ENCODE measurements around the gene ZBTB42.

The ZBTB42 gene

GRCh38 chr14:104795781-104796686 is 4.9 kb upstream of the ZBTB42 start (continued):
- TF ChIP-seq ZNF449 (tag by site-specific recombination; IDR thresholded peaks at IDR 0.05) (no peak), ZNF26 (tag by site-specific recombination; IDR thresholded peaks at IDR 0.05) (no peak), SCRT2 (tag by site-specific recombination; IDR thresholded peaks at IDR 0.05) (no peak), KLF1 (tag by site-specific recombination; IDR thresholded peaks at IDR 0.05) (no peak), ZNF16 (tag by site-specific recombination; IDR thresholded peaks at IDR 0.05; ENCODE audit: low read depth) (no peak), GFI1B (tag by site-specific recombination; IDR thresholded peaks at IDR 0.05) (no peak), ZNF366 (tag by site-specific recombination; conservative IDR thresholded peaks at IDR 0.05) (no peak), HOXC10 (CRISPR knock-in tag; IDR thresholded peaks at IDR 0.05) (no peak), KLF8 (tag by site-specific recombination; IDR thresholded peaks at IDR 0.05) (peak; percentile 16; the same call in 1 of the 2 replicates), ZFP3 (tag by site-specific recombination; IDR thresholded peaks at IDR 0.05; ENCODE audit: low read depth) (no peak), ZBTB21 (tag by site-specific recombination; IDR thresholded peaks at IDR 0.05) (no peak), ZSCAN4 (tag by site-specific recombination; IDR thresholded peaks at IDR 0.05) (no peak), PATZ1 (tag by site-specific recombination; IDR thresholded peaks at IDR 0.05) (0 out of 2 replicates have a peak, but pooled peaks have one; percentile 18), ZNF211 (tag by site-specific recombination; IDR thresholded peaks at IDR 0.05; ENCODE audit: low read depth) (no peak), ZNF350 (tag by site-specific recombination; IDR thresholded peaks at IDR 0.05) (no peak), RBAK (tag by site-specific recombination; IDR thresholded peaks at IDR 0.05) (no peak), MZF1 (tag by site-specific recombination; IDR thresholded peaks at IDR 0.05; ENCODE audit: borderline replicate concordance) (no peak), REST (tag by site-specific recombination; IDR thresholded peaks at IDR 0.05) (no peak), ZNF292 (tag by site-specific recombination; IDR thresholded peaks at IDR 0.05; ENCODE audit: borderline replicate concordance, low read depth) (no peak), ZNF114 (tag by site-specific recombination; IDR thresholded peaks at IDR 0.05) (no peak), ZSCAN23 (tag by site-specific recombination; IDR thresholded peaks at IDR 0.05) (no peak)
- TF ChIP-seq, protein P1, sequence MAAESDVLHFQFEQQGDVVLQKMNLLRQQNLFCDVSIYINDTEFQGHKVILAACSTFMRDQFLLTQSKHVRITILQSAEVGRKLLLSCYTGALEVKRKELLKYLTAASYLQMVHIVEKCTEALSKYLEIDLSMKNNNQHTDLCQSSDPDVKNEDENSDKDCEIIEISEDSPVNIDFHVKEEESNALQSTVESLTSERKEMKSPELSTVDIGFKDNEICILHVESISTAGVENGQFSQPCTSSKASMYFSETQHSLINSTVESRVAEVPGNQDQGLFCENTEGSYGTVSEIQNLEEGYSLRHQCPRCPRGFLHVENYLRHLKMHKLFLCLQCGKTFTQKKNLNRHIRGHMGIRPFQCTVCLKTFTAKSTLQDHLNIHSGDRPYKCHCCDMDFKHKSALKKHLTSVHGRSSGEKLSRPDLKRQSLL (tag by site-specific recombination; IDR thresholded peaks at IDR 0.05) = no peak
- TF ChIP-seq, protein P2, sequence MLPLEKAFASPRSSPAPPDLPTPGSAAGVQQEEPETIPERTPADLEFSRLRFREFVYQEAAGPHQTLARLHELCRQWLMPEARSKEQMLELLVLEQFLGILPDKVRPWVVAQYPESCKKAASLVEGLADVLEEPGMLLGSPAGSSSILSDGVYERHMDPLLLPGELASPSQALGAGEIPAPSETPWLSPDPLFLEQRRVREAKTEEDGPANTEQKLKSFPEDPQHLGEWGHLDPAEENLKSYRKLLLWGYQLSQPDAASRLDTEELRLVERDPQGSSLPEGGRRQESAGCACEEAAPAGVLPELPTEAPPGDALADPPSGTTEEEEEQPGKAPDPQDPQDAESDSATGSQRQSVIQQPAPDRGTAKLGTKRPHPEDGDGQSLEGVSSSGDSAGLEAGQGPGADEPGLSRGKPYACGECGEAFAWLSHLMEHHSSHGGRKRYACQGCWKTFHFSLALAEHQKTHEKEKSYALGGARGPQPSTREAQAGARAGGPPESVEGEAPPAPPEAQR (tag by site-specific recombination; IDR thresholded peaks at IDR 0.05) = no peak
- TF ChIP-seq, protein P3, sequence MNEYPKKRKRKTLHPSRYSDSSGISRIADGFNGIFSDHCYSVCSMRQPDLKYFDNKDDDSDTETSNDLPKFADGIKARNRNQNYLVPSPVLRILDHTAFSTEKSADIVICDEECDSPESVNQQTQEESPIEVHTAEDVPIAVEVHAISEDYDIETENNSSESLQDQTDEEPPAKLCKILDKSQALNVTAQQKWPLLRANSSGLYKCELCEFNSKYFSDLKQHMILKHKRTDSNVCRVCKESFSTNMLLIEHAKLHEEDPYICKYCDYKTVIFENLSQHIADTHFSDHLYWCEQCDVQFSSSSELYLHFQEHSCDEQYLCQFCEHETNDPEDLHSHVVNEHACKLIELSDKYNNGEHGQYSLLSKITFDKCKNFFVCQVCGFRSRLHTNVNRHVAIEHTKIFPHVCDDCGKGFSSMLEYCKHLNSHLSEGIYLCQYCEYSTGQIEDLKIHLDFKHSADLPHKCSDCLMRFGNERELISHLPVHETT (tag by site-specific recombination; IDR thresholded peaks at IDR 0.05) = no peak

Measured in HEK293 (cell line).